SH-SY5Y (cell line): ENCODE results near the gene EPS8L1.

Source experiments
- GATA2 ChIP-seq: IDR thresholded peaks from 2 replicates; pipeline ENCODE4 v1.6.1; 2011; ENCODE audit warnings: mild to moderate bottlenecking, low read depth, low read length
- GATA3 ChIP-seq: IDR thresholded peaks from 2 replicates; pipeline ENCODE4 v1.6.1; 2011; ENCODE audit warnings: low read depth, mild to moderate bottlenecking, low read length, moderate library complexity

DNA sequence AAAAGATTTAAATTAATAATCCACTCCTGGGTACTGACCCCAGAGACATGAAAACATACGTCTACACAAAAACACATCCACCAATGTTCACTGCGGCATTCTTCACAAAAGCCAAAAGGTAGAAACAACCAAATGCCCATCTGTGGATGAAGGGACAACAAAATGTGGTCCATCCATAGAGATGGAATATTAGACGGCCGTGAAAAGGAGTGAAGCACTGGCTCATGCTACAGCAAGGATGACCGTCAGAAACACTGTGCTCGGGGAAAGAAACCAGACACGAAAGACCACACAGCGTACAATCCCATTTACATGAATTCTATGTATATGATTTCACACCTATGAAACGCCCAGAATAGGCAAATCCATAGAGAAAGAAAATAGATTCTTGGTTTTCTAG, 18.8 kb upstream of the EPS8L1 start:
- TF ChIP-seq GATA3 (no peak), GATA2 (no peak)
